Measurements from ENCODE around the gene SEMA3E.

- no peak for TF ChIP-seq POLR2A (IDR thresholded peaks at IDR 0.05)
- TF ChIP-seq, protein P1, sequence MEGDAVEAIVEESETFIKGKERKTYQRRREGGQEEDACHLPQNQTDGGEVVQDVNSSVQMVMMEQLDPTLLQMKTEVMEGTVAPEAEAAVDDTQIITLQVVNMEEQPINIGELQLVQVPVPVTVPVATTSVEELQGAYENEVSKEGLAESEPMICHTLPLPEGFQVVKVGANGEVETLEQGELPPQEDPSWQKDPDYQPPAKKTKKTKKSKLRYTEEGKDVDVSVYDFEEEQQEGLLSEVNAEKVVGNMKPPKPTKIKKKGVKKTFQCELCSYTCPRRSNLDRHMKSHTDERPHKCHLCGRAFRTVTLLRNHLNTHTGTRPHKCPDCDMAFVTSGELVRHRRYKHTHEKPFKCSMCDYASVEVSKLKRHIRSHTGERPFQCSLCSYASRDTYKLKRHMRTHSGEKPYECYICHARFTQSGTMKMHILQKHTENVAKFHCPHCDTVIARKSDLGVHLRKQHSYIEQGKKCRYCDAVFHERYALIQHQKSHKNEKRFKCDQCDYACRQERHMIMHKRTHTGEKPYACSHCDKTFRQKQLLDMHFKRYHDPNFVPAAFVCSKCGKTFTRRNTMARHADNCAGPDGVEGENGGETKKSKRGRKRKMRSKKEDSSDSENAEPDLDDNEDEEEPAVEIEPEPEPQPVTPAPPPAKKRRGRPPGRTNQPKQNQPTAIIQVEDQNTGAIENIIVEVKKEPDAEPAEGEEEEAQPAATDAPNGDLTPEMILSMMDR (IDR thresholded peaks at IDR 0.05): no peak
Observed at GRCh38 chr7:83677180-83677866, 28.4 kb upstream of the SEMA3E start.

Measured in suprapubic skin (tissue), 3 donors.